Stimulated activated CD4-positive, alpha-beta T cell treated with anti-CD3 and anti-CD28 coated beads, Interleukin-12 subunit alpha, Interleukin-12 subunit beta, amount 100 ng/mL, for 24 hours (primary cell): Measurements from ENCODE around the gene CROCC2.

Source experiments
- DNase-seq, 2 experiments: peaks; one replicate each; pipeline ENCODE4 v3.0.0-alpha.2; 2020; ENCODE audit warnings: low read depth in 2 of 2

Gene CROCC2

GRCh38 chr2:240987588-240987987 is 81.5 kb downstream of the CROCC2 start:
- no peak for DNase-seq

- DNase-seq, result no peak
Measured at GRCh38 chr2:240988146-240988545, 82.0 kb downstream of the CROCC2 start.

- no peak for DNase-seq
Measured at GRCh38 chr2:240988571-240989271, 82.6 kb downstream of the CROCC2 start.

DNA sequence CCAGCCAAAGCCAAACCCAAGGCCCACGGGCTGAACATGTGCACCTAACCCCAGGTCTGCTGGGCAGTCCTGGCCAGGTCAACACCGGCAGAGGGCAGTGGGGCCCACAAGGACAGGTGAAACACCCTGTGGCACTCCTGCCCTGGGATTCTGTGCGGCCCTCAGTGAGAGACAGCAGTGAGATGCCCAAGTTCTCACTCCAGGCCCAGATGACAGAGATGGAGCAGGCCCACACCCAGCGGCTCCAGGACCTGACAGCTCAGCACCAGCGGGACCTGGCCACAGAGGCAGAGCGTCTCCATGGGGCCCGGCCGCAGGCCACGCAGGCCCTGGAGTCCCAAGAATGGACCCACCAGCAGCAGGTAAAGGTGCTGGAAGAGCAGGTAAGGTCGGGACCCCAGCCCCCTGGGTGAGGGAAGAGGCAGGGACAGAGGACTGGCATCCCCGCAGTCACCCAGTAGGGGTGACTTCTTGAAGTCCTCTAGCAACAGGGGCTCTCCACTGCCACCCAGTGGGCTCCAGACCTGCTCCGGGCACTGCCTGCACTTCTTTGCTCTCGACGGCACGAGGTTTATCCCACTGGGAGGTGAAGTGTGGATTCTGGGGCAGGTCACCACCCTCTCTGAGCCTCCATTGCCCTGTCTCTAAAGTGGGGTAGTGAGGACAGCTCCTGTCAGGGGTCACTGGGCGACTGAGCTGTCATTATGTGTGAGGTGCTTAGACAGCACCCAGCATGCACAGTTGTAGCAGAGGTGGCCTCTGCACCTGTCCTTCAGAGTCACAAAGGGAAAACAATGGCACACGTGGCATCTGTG is 83.5 kb downstream of the CROCC2 start:
- DNase-seq, result no peak

GRCh38 chr2:240990266-240990529 is 84.1 kb downstream of the CROCC2 start:
- no peak for DNase-seq

- no peak for DNase-seq
Measured at GRCh38 chr2:240990726-240991377, 84.7 kb downstream of the CROCC2 start.

GRCh38 chr2:240991378-240992263 is 85.5 kb downstream of the CROCC2 start:
- DNase-seq, result no peak

DNA sequence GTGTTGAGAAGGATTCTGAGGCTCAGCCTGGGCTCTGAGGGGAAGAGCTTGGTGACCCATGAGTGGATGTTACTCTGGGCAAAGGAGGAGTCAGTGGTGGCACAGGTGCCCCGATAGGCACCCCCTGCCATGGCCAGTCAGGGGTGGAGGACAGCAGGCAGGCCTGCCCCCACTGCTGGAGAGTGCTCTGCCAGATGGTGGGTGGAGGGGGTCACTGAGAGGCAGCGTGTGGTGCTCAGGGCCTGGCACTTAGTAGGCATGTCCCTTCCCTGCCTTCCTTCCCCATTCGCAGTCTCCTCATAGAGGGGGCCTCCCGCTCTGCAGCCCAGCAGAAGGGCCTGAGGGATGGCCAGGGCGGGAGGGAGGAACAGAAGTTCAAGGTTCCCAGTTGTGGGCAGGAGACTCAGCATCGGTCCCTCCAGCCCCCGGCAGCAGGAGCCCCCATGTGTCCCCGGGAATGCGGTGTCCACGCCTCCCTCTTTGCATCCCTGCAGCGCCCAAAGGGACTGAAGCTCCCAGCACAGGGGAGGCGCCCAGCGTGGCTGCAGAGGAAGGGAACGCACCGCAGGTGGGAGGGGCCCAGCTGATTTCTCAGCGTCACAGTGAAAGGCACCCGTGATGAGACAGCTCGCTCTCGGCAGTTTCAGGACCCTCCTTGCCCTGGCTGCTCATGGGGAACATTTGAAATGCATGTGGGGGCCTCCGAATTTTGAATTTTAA is 86.6 kb downstream of the CROCC2 start:
- DNase-seq, result no peak

- no peak for DNase-seq
Measured at GRCh38 chr2:240993446-240994170, 87.5 kb downstream of the CROCC2 start.

DNA sequence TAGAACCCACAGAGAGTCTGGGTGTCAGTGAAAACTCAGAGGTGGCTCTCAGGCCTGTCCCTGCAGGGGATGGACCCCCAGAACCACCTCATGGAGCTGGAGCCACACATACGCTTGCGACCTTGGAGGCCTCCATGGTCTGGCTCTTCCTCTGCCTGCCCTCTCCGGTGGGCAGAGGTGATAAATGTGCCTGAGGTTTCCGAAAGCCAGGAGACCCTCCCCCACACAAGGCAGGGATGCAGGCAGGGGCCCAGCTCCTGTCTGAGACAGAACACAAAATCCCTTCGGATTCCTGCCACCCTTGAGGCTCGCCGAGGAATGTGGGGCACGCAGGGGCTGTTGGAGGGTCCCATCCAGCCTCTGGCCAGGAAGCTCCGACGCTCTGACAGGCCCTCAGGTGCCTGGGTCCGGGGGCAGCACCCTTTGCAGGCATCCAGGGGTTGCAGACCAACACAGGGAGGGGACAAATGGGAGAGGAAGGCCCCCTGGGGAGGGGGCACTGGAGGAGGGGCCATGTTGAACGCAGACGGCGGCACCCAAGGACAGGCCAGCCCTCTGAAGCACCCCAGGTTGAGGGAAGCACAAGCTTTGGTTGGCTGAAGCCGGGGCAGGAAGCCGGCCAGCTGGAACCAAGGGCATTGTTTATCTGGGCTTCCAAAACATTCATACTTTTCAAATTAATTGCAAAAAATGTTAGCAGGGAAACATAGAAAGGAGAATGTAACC is 88.2 kb downstream of the CROCC2 start:
- no peak for DNase-seq

DNA sequence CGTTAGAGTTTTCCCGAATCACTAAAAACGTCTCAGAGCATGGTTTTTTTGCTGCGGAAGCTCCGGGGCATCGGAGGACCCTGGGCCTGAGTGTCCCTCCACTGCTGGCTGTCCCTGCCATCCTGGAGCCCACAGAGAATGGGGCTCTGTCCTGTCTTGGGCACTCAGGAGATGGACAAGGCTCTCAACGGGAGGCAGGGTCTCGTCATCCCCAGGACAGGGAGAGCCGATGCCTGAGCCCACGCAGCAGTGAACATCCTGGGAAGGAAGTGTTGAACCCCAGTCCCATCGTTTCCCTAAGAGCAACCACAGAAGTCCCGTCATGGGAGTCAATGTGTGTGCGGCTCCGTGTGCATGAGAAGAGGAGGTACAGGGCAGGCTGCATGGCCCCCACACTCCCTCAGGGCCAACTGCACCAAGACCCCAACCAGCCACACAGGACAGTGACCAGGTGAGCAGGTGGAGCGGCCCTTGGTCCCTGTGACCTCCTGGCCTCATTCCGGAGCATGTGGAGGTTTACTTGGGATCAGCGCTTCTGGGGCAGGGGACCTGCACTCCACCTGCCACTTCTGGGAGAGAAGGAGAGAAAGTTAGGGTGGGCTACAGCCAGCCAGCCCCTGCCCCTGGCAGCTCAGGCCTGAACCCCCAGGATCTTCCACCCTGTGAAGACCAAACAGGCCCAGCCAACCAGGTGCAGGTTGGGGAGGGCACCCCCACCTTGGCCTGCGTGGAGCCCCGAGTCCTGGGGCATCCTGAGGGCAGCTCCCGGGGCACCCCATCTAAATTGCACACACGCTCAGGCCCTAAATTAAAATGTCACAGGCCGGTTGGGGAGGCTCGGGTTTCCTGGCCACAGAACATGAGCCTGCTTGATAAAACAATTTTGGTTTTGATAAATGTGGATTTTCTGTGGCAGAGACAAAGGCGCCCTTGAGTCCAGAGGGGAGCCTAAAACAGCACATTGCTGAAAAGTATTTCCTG is 89.2 kb downstream of the CROCC2 start:
- DNase-seq, result no peak

- DNase-seq, result no peak
Measured at GRCh38 chr2:240996161-240996833, 90.2 kb downstream of the CROCC2 start.

DNA sequence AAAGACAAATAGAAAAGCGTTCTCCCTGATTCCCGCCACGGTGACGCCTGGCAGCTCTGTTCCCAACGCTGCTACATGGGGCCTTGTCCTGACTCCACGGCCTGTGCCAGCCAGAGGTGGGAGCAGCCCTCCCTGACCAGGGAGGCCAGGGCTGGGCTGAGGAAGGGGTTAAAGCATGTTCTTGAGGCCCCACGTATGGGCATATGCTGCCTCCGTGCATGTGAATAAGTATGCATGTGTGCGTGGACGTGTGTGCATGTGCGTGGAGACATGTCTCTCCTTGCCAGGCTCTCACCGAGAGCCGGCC is 90.7 kb downstream of the CROCC2 start:
- DNase-seq, result no peak

DNA sequence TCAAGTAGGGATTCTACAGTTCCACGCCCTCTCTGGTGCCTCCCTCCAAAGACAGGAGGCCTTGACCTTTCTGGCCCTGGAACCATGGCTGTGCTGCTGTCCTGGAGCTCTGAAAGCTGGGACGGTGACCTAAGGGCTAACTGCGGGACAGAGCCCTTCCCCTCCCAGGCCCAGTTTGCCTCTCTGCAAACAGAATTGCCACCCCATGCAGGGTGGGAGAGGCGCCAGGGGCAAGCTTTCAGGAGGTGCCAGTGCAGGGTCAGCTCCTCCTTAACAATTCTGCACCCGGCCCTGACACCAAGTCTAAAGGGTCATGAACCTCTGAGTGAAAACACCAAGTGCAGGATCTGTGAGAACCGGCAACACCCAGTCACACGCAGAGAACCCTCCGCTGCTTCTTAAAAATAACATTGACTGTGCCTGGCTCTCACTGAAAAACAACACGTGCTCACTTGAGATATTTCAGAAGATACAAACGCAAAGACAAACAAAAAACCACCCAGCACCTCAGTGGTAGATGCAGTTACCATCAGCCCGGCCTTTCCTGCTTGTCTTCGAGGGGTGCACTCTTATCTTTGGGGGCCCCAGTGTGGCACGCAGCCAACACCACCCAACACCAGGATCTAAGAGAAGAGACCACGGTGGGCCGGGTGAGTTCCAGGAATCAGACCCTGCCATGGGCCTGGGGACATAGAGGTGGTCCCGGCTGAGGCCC is 91.2 kb downstream of the CROCC2 start:
- DNase-seq, result no peak

DNA sequence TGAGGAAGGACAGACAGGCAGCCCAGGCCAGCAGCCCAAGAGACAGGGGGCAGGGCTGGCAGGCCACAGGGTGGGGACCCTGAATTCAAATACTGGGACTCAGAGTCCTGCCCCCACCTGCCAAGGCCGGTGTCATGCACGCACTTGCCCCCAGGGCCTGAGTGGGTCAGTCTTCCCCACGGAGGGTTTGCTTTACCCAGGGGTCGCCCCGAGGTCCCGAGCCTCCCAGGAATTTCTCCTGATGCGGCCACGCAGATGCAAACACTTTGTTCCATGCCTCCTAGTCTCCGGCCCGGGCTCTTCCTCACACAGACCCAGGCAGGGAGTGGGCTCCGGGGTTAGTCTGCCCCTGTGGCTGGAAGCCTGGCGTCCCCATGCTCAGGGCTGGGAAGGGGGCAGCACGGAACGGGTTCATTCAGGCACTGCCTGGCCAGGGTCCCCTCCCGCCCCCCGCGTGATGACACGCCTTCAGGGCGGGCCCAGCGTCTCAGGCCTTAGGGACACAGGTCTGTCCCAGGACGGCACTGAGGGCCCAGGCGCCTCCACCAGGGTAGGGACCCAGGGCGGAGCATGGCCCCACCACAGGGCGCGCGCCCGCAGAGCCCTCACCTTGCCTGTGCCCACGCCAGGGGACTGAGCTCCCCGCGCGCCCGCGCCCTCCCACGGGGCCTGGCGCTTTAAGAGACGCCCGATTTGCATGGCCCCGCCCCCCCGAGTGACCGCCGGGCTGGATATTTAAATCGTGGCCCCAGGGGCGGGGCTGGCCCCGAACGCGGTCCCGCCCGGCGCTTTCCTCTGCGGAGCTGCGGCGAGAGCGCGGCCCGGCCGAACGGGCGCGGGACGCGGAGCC is 91.9 kb downstream of the CROCC2 start, which contains the start of gene SNED1:
SNED1 (plus strand) TSS at position 763 of the 850 bp plus-strand sequence. CDS start 220 bp downstream, outside the sequence.
- DNase-seq, result peak in 1 of 2 experiments; percentile 51

DNA sequence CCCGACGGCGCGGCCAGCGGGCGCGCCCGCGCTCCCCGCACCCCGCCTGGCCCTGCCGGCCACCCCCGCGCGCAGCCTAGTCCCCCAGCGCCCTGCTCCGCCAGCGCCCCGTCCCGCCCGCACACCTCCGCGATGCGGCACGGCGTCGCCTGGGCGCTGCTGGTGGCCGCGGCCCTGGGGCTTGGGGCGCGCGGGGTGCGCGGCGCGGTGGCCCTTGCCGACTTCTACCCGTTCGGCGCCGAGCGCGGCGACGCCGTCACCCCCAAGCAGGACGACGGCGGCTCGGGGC is 92.5 kb downstream of the CROCC2 start:
- DNase-seq, result no peak
